ENCODE data around the gene PTPRN2. TPM values are rescaled to one million over a fixed set of nuclear protein-coding genes. Genes with fewer than 3 reads are reported as not detected.
"Not testable (repeated sequence)": the region's sequence is repeated elsewhere in the genome, so short reads cannot be mapped to it uniquely, and the experiment has no call there.

PTPRN2 gene
- total and polyA plus RNA-seq, 4 donors: 18.1 to 69.9 (median 50.4) TPM

GRCh38 chr7:157898802-157899505, 688.7 kb downstream of the PTPRN2 start:
- Histone ChIP-seq H3K4me3 (ENCODE audit: low read depth, low read length) (no peak overlapping the region), H3K36me3 (ENCODE audit: control insufficient read depth, insufficient read depth, low read length) (peaks cover 5% of the 10 kb centered on the region), H3K27me3 (ENCODE audit: control insufficient read depth, insufficient read depth, low read length) (peaks cover 5% of the 10 kb centered on the region), H3K4me1 (ENCODE audit: control insufficient read depth, insufficient read depth, low read length) (peaks cover 48% of the 10 kb centered on the region), H3K9me3 (ENCODE audit: control insufficient read depth, insufficient read depth, low read length) (no peaks in the 10 kb centered on the region), H3K27ac (ENCODE audit: low read depth, low read length) (no peak overlapping the region)
- peak in 1 of 6 donors; percentile 57 for DNase-seq (ENCODE audit: low read depth in 4 of 6, low spot score in 6 of 6)
- 73% methylated on average over 8 of the region's 17 CpGs for WGBS (ENCODE audit: insufficient coverage)

GRCh38 chr7:157898261-157898660, 689.4 kb downstream of the PTPRN2 start:
- peaks cover 5% of the 10 kb centered on the region for H3K27me3 ChIP-seq (ENCODE audit: control insufficient read depth, insufficient read depth, low read length)
- H3K4me1 ChIP-seq (ENCODE audit: control insufficient read depth, insufficient read depth, low read length): peaks cover 41% of the 10 kb centered on the region
- H3K27ac ChIP-seq (ENCODE audit: low read depth, low read length): no peak overlapping the region
- H3K4me3 ChIP-seq (ENCODE audit: low read depth, low read length): no peak overlapping the region
- WGBS (ENCODE audit: insufficient coverage): 47% methylated on average over 10 of the region's 11 CpGs
- no peaks in the 10 kb centered on the region for H3K9me3 ChIP-seq (ENCODE audit: control insufficient read depth, insufficient read depth, low read length)
- H3K36me3 ChIP-seq (ENCODE audit: control insufficient read depth, insufficient read depth, low read length): peaks cover 5% of the 10 kb centered on the region
- DNase-seq (ENCODE audit: low read depth in 4 of 6, low spot score in 6 of 6): peak in 1 of 6 donors; percentile 61

- no peak overlapping the region for H3K4me3 ChIP-seq (ENCODE audit: low read depth, low read length)
- H3K27me3 ChIP-seq (ENCODE audit: control insufficient read depth, insufficient read depth, low read length): peaks cover 5% of the 10 kb centered on the region
- H3K27ac ChIP-seq (ENCODE audit: low read depth, low read length): no peak overlapping the region
- 25% methylated on average over 30 of the region's 30 CpGs for WGBS (ENCODE audit: insufficient coverage)
- H3K4me1 ChIP-seq (ENCODE audit: control insufficient read depth, insufficient read depth, low read length): peaks cover 38% of the 10 kb centered on the region
- H3K9me3 ChIP-seq (ENCODE audit: control insufficient read depth, insufficient read depth, low read length): no peaks in the 10 kb centered on the region
- H3K36me3 ChIP-seq (ENCODE audit: control insufficient read depth, insufficient read depth, low read length): peaks cover 5% of the 10 kb centered on the region
- DNase-seq (ENCODE audit: low read depth in 4 of 6, low spot score in 6 of 6): peak in 3 of 6 donors; percentile 46 to 93 (median 60)
Measured at GRCh38 chr7:157897681-157898080, 689.9 kb downstream of the PTPRN2 start.

GRCh38 chr7:157896774-157897555, 690.7 kb downstream of the PTPRN2 start:
- Histone ChIP-seq H3K9me3 (ENCODE audit: control insufficient read depth, insufficient read depth, low read length) (no peaks in the 10 kb centered on the region), H3K27me3 (ENCODE audit: control insufficient read depth, insufficient read depth, low read length) (peaks cover 5% of the 10 kb centered on the region), H3K36me3 (ENCODE audit: control insufficient read depth, insufficient read depth, low read length) (peaks cover 1% of the 10 kb centered on the region), H3K4me3 (ENCODE audit: low read depth, low read length) (no peak overlapping the region), H3K4me1 (ENCODE audit: control insufficient read depth, insufficient read depth, low read length) (peaks cover 38% of the 10 kb centered on the region), H3K27ac (ENCODE audit: low read depth, low read length) (no peak overlapping the region)
- no peak for DNase-seq (ENCODE audit: low read depth in 4 of 6, low spot score in 6 of 6)
- WGBS (ENCODE audit: insufficient coverage): 73% methylated on average over 25 of the region's 26 CpGs

GRCh38 chr7:157896376-157896675, 691.3 kb downstream of the PTPRN2 start:
- not testable (repeated sequence) for H3K4me3 ChIP-seq (ENCODE audit: low read depth, low read length); H3K27me3 ChIP-seq (ENCODE audit: control insufficient read depth, insufficient read depth, low read length); H3K27ac ChIP-seq (ENCODE audit: low read depth, low read length); H3K36me3 ChIP-seq (ENCODE audit: control insufficient read depth, insufficient read depth, low read length); DNase-seq (ENCODE audit: low read depth in 4 of 6, low spot score in 6 of 6); H3K9me3 ChIP-seq (ENCODE audit: control insufficient read depth, insufficient read depth, low read length)
- 94% methylated on average over 15 of the region's 15 CpGs for WGBS (ENCODE audit: insufficient coverage)
- peaks cover 38% of the 10 kb centered on the region for H3K4me1 ChIP-seq (ENCODE audit: control insufficient read depth, insufficient read depth, low read length)

GRCh38 chr7:157895520-157896375, 691.9 kb downstream of the PTPRN2 start:
- no peak for DNase-seq (ENCODE audit: low read depth in 4 of 6, low spot score in 6 of 6)
- no peaks in the 10 kb centered on the region for H3K9me3 ChIP-seq (ENCODE audit: control insufficient read depth, insufficient read depth, low read length)
- H3K4me3 ChIP-seq (ENCODE audit: low read depth, low read length): no peak overlapping the region
- 91% methylated on average over 16 of the region's 19 CpGs for WGBS (ENCODE audit: insufficient coverage)
- no peak overlapping the region for H3K27ac ChIP-seq (ENCODE audit: low read depth, low read length)
- H3K27me3 ChIP-seq (ENCODE audit: control insufficient read depth, insufficient read depth, low read length): peaks cover 5% of the 10 kb centered on the region
- H3K4me1 ChIP-seq (ENCODE audit: control insufficient read depth, insufficient read depth, low read length): peaks cover 35% of the 10 kb centered on the region
- no peaks in the 10 kb centered on the region for H3K36me3 ChIP-seq (ENCODE audit: control insufficient read depth, insufficient read depth, low read length)

GRCh38 chr7:157895098-157895497, 692.5 kb downstream of the PTPRN2 start:
- not testable (repeated sequence) for H3K36me3 ChIP-seq (ENCODE audit: control insufficient read depth, insufficient read depth, low read length); DNase-seq (ENCODE audit: low read depth in 4 of 6, low spot score in 6 of 6)
- 79% methylated on average over 7 of the region's 12 CpGs for WGBS (ENCODE audit: insufficient coverage)

GRCh38 chr7:157893535-157894044, 694.0 kb downstream of the PTPRN2 start:
- no peaks in the 10 kb centered on the region for H3K36me3 ChIP-seq (ENCODE audit: control insufficient read depth, insufficient read depth, low read length)
- no peaks in the 10 kb centered on the region for H3K9me3 ChIP-seq (ENCODE audit: control insufficient read depth, insufficient read depth, low read length)
- H3K27me3 ChIP-seq (ENCODE audit: control insufficient read depth, insufficient read depth, low read length): no peaks in the 10 kb centered on the region
- H3K4me3 ChIP-seq (ENCODE audit: low read depth, low read length): no peak overlapping the region
- DNase-seq (ENCODE audit: low read depth in 4 of 6, low spot score in 6 of 6): no peak
- no peak overlapping the region for H3K27ac ChIP-seq (ENCODE audit: low read depth, low read length)
- WGBS (ENCODE audit: insufficient coverage): 98% methylated on average over 14 of the region's 15 CpGs
- peaks cover 17% of the 10 kb centered on the region for H3K4me1 ChIP-seq (ENCODE audit: control insufficient read depth, insufficient read depth, low read length)

More at GRCh38 chr7:157895098-157895497, 692.5 kb downstream of the PTPRN2 start:
- H3K4me1 ChIP-seq (ENCODE audit: control insufficient read depth, insufficient read depth, low read length): peaks cover 29% of the 10 kb centered on the region
- not testable (repeated sequence) for H3K9me3 ChIP-seq (ENCODE audit: control insufficient read depth, insufficient read depth, low read length); H3K4me3 ChIP-seq (ENCODE audit: low read depth, low read length); H3K27me3 ChIP-seq (ENCODE audit: control insufficient read depth, insufficient read depth, low read length); H3K27ac ChIP-seq (ENCODE audit: low read depth, low read length)

GRCh38 chr7:157892751-157893523, 694.7 kb downstream of the PTPRN2 start:
- H3K27ac ChIP-seq (ENCODE audit: low read depth, low read length): no peak overlapping the region
- peaks cover 12% of the 10 kb centered on the region for H3K4me1 ChIP-seq (ENCODE audit: control insufficient read depth, insufficient read depth, low read length)
- H3K9me3 ChIP-seq (ENCODE audit: control insufficient read depth, insufficient read depth, low read length): no peaks in the 10 kb centered on the region
- whole genome bisulfite sequencing (ENCODE audit: insufficient coverage): 79% methylated on average over 10 of the region's 13 CpGs
- H3K27me3 ChIP-seq (ENCODE audit: control insufficient read depth, insufficient read depth, low read length): no peaks in the 10 kb centered on the region
- no peaks in the 10 kb centered on the region for H3K36me3 ChIP-seq (ENCODE audit: control insufficient read depth, insufficient read depth, low read length)
- no peak overlapping the region for H3K4me3 ChIP-seq (ENCODE audit: low read depth, low read length)
- DNase-seq (ENCODE audit: low read depth in 4 of 6, low spot score in 6 of 6): no peak
